Small intestine (tissue), 7 donors: ENCODE data around the gene TIGIT. TPM values are rescaled to one million over a fixed set of nuclear protein-coding genes. Genes with fewer than 3 reads are reported as not detected.
"Not testable (repeated sequence)": the region's sequence is repeated elsewhere in the genome, so short reads cannot be mapped to it uniquely, and the experiment has no call there.

Source experiments
- DNase-seq, 2 donors: peaks; one replicate each; pipeline versions ENCODE4 v3.0.0 to v3.0.0-alpha.2; 2013
- FAIRE-seq: peaks from 2 replicates; lab custom pipeline; 2012; peaks lifted over from hg19 to GRCh38; lab: Jason Lieb, UNC
- H3K27ac ChIP-seq, 3 donors: one replicate each; pipeline ENCODE4 v1.5.1; 2013; ENCODE audit warnings: low read length in 2 of 3, mild to moderate bottlenecking in 2 of 3, control low read depth in 1 of 3, inconsistent platforms in 1 of 3, low read depth in 1 of 3, moderate library complexity in 1 of 3
- H3K27me3 ChIP-seq, 3 donors: one replicate each; pipeline ENCODE4 v1.6.1; 2013; ENCODE audit warnings: low read length in 3 of 3, inconsistent platforms in 1 of 3; ENCODE audit not compliant: control insufficient read depth in 3 of 3, insufficient read depth in 3 of 3
- H3K36me3 ChIP-seq, 3 donors: one replicate each; pipeline ENCODE4 v1.6.1; 2013; ENCODE audit warnings: low read length in 3 of 3, inconsistent platforms in 1 of 3, low read depth in 1 of 3, mild to moderate bottlenecking in 1 of 3, moderate library complexity in 1 of 3; ENCODE audit not compliant: control insufficient read depth in 3 of 3, insufficient read depth in 2 of 3
- H3K4me1 ChIP-seq, 3 donors: one replicate each; pipeline ENCODE4 v1.6.1; 2013; ENCODE audit warnings: low read length in 2 of 3, inconsistent platforms in 1 of 3, low read depth in 1 of 3, mild to moderate bottlenecking in 1 of 3, moderate library complexity in 1 of 3; ENCODE audit not compliant: control insufficient read depth in 3 of 3, insufficient read depth in 2 of 3
- H3K4me3 ChIP-seq, 3 donors: one replicate each; pipeline ENCODE4 v1.5.1; 2013; ENCODE audit warnings: low read length in 3 of 3, control low read depth in 1 of 3, inconsistent platforms in 1 of 3, low read depth in 1 of 3, mild to moderate bottlenecking in 1 of 3, moderate library complexity in 1 of 3
- H3K9me3 ChIP-seq, 2 donors: one replicate each; pipeline ENCODE4 v1.6.1; 2013; ENCODE audit warnings: low read depth in 1 of 2, low read length in 1 of 2; ENCODE audit not compliant: control insufficient read depth in 2 of 2, insufficient read depth in 1 of 2
- WGBS, 3 donors: extraction: QIAGEN DNeasy Blood & Tissue Kit; methylation state at CpG; one replicate each; pipeline ENCODE4 v1.1.7; 2013; 5-methylcytosine and 5-hydroxymethylcytosine counted together
- polyA plus RNA-seq, 4 donors: library from polyadenylated mRNA; stranded (reverse) in 3 of 4; unstranded in 1 of 4; fragments of 200-250 nt in 3 of 4; fragments of 120-200 nt in 1 of 4; gene quantifications; one replicate each; pipeline versions ENCODE4 v1.2.1 to v1.2.3, GENCODE V29; 2013
- donor health status: healthy with polysubstance abuse.
- donor health status: control.
- donor health status: control.
- donor health status: Bipolar disorder and iron deficiency.
- donor health status: healthy.

The TIGIT gene
- polyA plus RNA-seq, 4 donors = 0.25 to 2.4 (median 0.45) TPM; not detected in 1

DNA sequence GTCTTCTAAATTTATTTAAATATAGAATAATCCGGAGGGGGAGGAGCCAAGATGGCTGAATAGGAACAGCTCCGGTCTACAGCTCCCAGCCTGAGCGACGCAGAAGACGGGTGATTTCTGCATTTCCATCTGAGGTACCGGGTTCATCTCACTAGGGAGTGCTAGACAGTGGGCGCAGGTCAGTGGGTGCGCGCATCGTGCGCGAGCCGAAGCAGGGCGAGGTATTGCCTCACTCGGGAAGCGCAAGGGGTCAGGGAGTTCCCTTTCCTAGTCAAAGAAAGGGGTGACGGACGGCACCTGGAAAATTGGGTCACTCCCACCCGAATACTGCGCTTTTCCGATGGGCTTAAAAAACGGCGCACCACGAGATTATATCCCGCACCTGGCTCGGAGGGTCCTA, 17.0 kb upstream of the TIGIT start:
- 94 to 98% (median 95%) methylated on average over 10 to 26 of the region's 26 CpGs for WGBS, 3 donors
- not testable (repeated sequence) for H3K36me3 ChIP-seq, H3K4me1 ChIP-seq, H3K4me3 ChIP-seq, DNase-seq, H3K27ac ChIP-seq, FAIRE-seq, H3K27me3 ChIP-seq
- peaks cover 0 to 12% of the 10 kb centered on the region in 2 donors for H3K9me3 ChIP-seq

- Histone ChIP-seq H3K9me3 (no peaks in the 10 kb centered on the region), H3K4me3 (no peak overlapping the region), H3K36me3 (no peaks in the 10 kb centered on the region), H3K4me1 (no peaks in the 10 kb centered on the region), H3K27me3 (no peaks in the 10 kb centered on the region), H3K27ac (no peak overlapping the region)
- WGBS, 3 donors = 84 to 97% (median 96%) methylated on average over 1 of the region's 1 CpG
- FAIRE-seq (no peak), DNase-seq (no peak)
Observed at GRCh38 chr3:114284644-114285043, 9.2 kb upstream of the TIGIT start.

- H3K27me3 ChIP-seq = no peaks in the 10 kb centered on the region
- WGBS, 3 donors = 70 to 83% (median 81%) methylated on average over 3 of the region's 3 CpGs
- H3K4me3 ChIP-seq = no peak overlapping the region
- peak overlapping the region in 1 of 3 donors; percentile 67 for H3K27ac ChIP-seq
- FAIRE-seq (no peak), DNase-seq (no peak)
- H3K9me3 ChIP-seq = no peaks in the 10 kb centered on the region
- H3K4me1 ChIP-seq = no peaks in the 10 kb centered on the region
- H3K36me3 ChIP-seq = no peaks in the 10 kb centered on the region
Observed at GRCh38 chr3:114285648-114286230, 8.1 kb upstream of the TIGIT start.

- Histone ChIP-seq H3K27me3 (no peaks in the 10 kb centered on the region), H3K4me3 (no peak overlapping the region), H3K9me3 (no peaks in the 10 kb centered on the region), H3K27ac (peak overlapping the region in 1 of 3 donors; percentile 67), H3K4me1 (no peaks in the 10 kb centered on the region), H3K36me3 (no peaks in the 10 kb centered on the region)
- WGBS, 3 donors = 72 to 77% (median 74%) methylated on average over 2 of the region's 2 CpGs
- no peak for FAIRE-seq
- DNase-seq = no peak
Observed at GRCh38 chr3:114286266-114286665, 7.6 kb upstream of the TIGIT start.

DNA sequence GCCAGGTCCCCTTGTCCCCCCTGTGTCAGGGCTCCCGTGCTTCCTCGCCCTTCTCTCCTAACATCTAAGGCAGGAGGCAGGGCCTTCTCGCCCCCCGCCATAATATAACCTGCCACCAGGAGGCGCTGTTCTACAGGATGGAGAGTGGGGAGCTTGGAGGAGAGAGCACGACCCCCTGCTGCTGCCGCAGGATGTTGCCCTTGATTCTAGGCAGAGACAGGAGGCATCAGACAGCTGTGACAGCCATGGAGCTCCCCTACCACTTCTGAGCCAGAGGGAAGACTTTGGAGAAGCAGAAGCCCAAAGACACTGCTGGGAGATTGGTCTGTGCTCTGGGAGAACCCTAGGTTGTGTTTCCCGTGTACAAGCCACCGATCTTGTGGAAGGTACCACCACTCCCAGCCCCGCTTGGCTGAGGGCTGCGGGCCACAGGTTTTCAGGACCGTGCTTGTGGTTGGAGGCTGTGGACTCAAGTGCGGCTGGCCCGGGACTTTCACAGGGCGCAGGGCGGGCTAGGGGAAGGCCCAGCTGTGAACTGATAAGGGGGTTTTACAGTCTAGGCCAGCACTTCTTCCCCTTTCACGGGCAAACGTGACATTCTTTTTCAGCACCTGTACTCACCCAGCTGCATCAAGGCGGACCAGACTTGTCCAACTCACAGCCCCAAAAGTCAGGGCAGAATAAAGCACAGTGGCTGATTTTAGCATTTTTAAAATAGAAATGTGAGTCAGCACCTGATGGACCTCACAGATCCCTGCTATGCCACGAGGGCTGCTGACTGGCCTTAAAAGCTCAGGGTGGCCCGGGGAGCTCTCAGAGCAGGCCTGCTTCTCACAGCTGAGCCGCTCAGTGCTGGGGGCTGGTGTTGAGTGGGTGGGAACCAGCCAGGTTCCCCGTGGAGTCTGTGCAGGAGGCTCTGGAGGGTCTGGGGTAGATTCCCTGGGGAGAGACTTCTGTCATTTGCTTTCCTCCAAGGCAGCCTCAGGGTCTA, 2.6 kb upstream of the TIGIT start:
- DNase-seq (peak; percentile 52 to 63), FAIRE-seq (no peak)
- Histone ChIP-seq H3K4me1 (no peaks in the 10 kb centered on the region), H3K4me3 (no peak overlapping the region), H3K27ac (peak overlapping the region in 2 of 3 donors; percentile 49 to 64), H3K9me3 (no peaks in the 10 kb centered on the region), H3K27me3 (no peaks in the 10 kb centered on the region), H3K36me3 (no peaks in the 10 kb centered on the region)
- 42 to 57% (median 45%) methylated on average over 23 of the region's 23 CpGs for WGBS, 3 donors

DNA sequence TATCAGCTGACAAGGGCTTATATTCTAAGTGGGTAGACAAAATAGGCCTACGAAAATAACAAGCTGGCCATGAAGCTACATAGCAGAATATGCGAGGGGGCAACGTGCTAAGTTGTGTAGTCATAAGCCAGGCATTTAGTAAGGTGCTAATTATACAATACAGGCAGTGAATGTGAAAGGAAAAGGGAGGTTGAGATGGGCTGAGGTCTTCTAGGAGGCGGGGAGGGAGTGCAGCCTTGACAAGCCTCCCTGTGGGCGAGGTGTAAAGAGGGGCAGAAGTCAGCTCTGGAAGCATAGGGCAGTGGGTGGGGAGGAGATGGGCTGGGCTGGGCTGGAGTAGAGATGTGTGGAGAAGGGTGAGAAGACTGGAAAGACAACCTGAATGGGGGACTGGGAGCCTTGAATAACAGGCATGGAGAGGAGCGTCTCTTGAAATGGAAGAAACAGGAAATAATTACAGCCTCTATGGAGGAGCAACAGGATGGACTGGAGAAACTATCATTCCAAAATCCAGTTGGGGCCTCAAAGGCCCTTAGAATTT, 1.2 kb downstream of the TIGIT start:
- FAIRE-seq (no peak), DNase-seq (no peak)
- Histone ChIP-seq H3K4me1 (no peaks in the 10 kb centered on the region), H3K4me3 (peak overlapping the region in 1 of 3 donors; percentile 25), H3K36me3 (no peaks in the 10 kb centered on the region), H3K27ac (no peak overlapping the region), H3K9me3 (no peaks in the 10 kb centered on the region), H3K27me3 (no peaks in the 10 kb centered on the region)
- 60 to 85% (median 79%) methylated on average over 6 of the region's 6 CpGs for WGBS, 3 donors

DNA sequence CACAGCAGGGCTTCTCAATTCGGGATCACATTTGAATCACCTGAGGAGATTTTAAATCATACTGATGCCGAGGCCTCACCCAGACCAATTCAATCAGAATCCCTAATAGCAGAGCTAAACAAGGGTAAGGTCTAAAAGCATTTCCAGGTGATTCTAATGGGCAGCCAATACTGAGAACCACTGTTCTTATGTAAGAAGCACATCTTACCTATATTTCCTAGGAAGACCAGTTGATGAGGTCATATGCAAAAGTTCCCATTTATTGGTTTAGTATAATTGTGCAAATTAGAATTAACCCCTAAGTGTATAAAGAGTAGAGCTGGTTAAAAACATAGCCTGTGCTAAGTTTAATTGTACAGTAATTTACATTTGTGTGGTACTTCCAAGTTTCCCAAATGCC, 2.1 kb downstream of the TIGIT start:
- WGBS, 3 donors = 82 to 92% (median 85%) methylated on average over 2 of the region's 2 CpGs
- Histone ChIP-seq H3K27me3 (no peaks in the 10 kb centered on the region), H3K4me1 (no peaks in the 10 kb centered on the region), H3K4me3 (peak overlapping the region in 1 of 3 donors; percentile 25), H3K27ac (no peak overlapping the region), H3K9me3 (no peaks in the 10 kb centered on the region), H3K36me3 (no peaks in the 10 kb centered on the region)
- DNase-seq = no peak
- FAIRE-seq = no peak

- Histone ChIP-seq H3K4me3 (no peak overlapping the region), H3K27ac (no peak overlapping the region), H3K36me3 (no peaks in the 10 kb centered on the region), H3K27me3 (no peaks in the 10 kb centered on the region), H3K4me1 (no peaks in the 10 kb centered on the region), H3K9me3 (no peaks in the 10 kb centered on the region)
- FAIRE-seq (no peak), DNase-seq (no peak)
- WGBS, 3 donors = 67 to 77% (median 75%) methylated on average over 13 of the region's 13 CpGs
Observed at GRCh38 chr3:114299421-114299820, 5.6 kb downstream of the TIGIT start.
